HG02970 (cell line): ENCODE data around the gene EBPL.
"Not testable (repeated sequence)": the region's sequence is repeated elsewhere in the genome, so short reads cannot be mapped to it uniquely, and the experiment has no call there.

ENCODE experiments used
- ATAC-seq: cut with Tn5 transposase; IDR thresholded peaks from one replicate; pipeline ENCODE4 v1.9.1; 2021; ENCODE audit warnings: mild to moderate bottlenecking, moderate library complexity, moderate number of reproducible peaks; ENCODE audit not compliant: unreplicated experiment, low FRiP score

The EBPL gene

DNA sequence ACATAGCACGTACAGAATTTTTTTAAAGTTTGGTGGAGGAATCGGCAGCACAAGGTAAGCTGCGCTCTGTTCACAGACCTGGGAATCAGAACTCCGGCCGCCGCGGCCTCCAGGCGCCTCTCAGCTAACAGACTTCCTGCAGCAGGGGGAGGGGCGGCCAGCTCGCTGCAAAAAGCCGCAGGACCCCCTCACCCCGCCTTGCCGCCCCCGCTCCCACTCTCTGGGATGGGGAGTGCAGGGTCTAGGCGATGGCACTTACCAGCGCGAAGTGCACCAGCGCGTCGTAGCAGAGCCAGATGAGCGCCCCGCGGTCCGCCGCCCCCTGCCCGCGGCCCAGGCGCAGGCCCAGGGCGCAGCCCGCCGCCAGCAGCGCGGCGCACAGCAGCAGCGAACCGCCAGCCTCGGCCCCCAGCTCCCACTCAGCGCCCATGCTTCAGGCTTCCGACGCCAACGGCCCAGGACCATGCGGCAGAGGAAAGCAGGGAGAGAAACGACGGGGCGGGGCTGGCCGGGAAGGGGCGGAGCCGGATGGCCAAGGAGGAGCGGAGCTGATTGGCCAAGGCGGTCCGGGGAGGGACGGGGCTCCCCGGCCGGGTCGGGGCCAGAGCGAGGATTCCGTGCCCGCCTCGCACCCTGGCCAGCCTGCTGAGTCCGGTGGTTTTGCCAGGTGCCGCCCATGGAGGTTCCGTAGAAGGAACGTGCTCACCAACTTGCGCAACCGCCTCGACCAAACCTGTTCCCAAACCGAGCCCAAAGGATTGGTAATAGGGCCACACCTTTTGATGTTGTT lies at the start of gene EBPL:
Gene EBPL, minus strand, starts transcription at position 492 of the 790 bp plus-strand sequence. Its CDS starts 62 bp downstream, at position 430.
- ATAC-seq = peak; percentile 93

DNA sequence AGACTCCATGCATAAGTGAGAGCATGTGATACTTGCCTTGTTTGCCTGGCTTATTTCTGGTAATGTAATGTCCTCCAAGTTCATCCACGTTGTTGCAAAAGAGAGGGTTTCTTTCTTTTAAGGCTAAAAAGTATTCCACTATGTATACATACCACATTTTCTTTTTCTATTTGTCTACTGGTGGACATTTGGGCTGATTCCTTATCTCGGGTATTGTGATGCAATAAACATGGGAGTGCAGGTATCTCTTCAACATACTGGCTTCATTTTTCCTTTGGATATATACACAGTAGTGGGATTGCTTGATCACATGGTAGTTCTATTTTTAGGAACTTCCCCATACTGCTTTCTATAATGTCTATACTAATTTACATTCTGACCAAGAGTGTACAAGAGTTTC lies 49.6 kb upstream of the EBPL start:
- ATAC-seq = no peak

DNA sequence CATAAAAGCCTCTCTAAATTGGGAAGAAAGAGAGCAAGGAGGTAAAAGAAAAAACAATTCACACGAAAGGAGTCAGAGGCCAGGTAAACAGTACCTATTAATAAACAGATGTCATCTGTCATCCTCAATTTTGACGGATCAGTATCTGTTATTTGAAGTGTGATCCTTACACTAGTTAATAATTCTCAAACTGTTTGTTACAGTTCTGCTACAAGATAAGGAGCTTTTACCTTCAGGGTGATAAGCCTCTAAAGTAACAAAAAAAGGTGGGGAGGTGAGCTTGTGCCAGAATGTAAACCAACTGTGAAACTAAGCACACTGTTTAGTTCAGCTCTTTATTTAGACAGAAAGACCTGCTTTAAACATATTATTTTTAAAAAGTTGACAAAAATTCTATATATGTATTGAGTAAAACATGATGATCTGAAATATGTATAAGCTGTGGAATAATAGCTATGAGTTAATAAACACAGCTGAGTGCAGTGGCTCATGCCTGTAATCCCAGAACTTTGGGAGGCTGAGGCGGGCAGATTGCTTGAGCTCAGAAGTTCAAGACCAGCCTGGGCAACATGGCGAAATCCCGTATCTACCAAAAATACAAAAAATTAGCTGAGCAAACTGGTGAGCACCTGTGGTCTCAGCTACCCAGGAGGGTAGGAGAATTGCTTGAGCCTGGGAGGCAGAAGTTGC lies 48.4 kb upstream of the EBPL start:
- no peak for ATAC-seq

DNA sequence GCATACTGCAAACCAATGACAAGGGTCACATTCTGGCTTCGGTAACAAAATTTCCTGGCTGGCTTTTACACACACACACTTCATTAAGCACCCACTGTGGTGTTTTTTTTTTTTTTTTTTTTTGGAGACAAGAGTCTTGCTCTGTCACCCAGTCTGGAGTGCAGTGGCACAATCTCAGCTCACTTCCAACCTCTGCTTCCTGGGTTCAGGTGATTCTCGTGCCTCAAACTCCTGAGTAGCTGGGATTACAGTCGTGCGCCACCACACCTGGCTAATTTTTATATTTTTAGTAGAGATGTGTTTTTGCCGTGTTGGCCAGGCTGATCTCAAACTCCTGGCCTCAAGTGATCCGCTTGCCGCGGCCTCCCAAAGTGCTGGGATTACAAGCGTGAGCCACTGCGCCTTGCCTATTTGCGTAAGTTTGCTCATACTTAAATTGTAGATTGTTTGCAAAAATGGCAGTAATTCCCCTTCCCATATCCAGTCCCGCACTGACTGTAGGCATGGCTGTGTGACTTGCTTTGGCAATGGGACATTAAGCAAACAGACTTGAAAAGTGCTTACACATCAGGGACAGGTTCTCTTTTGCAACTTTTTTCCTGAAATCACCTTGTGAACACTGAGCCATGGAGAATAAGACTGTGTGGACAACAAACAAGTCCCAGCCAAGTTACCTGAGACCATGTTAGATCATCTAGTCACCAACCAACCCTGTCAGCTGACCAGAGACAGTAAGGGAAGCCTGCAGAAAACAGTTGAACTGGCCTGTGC lies 42.1 kb upstream of the EBPL start:
- ATAC-seq = no peak

DNA sequence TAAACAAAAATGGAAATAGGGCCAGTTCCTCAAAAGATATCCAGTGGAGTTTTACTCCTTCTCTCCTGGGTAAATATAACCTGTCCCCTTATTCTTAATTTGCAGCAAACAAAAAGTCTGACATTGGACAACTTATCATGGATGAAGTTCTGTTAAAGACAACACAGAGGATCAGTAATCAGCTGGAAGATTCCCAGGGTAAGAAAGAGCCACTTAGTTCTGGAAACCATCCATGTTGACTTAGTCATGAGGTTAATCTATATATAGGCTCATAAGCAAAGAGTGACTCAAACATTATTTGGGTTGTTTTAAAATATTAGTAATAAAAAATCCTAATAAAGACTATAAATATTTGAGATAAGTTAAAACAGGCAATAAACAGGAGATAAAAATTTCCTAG lies 40.5 kb upstream of the EBPL start:
- no peak for ATAC-seq

DNA sequence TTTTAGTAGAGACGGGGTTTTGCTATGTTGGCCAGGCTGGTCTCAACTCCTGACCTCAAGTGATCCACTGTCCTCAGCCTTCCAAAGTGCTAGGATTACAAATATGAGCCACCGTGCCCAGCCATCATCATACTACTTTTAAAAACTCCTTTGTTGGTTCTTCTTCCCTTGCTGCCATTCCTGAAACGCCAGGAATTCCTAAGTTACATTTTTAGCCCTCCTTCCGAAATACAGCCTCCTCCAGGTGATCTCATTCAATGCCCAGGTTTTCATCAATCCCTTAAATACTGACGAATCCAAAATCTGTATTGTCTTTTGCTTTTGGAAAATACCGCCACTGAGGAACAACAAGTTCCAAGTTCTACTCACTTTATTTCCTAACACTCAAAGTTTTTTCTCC lies 25.3 kb upstream of the EBPL start:
- ATAC-seq = no peak

DNA sequence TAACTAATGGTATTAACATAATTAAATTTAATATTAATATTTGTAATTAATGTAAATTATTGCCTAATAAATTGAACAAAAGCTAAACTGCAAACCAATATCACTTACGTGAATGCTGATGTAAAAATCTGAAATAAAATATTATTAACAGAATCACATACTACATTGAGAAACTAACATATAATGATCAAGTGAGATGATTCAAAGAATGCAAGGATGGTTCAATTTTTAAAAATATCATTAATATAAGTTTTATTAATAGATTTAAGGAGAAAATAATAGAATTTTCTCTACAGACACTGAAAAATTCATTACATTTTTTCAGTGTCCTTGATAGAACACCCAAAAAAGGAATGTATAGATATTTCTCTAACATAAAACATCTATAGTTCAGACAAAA lies 23.5 kb upstream of the EBPL start:
- ATAC-seq = no peak

DNA sequence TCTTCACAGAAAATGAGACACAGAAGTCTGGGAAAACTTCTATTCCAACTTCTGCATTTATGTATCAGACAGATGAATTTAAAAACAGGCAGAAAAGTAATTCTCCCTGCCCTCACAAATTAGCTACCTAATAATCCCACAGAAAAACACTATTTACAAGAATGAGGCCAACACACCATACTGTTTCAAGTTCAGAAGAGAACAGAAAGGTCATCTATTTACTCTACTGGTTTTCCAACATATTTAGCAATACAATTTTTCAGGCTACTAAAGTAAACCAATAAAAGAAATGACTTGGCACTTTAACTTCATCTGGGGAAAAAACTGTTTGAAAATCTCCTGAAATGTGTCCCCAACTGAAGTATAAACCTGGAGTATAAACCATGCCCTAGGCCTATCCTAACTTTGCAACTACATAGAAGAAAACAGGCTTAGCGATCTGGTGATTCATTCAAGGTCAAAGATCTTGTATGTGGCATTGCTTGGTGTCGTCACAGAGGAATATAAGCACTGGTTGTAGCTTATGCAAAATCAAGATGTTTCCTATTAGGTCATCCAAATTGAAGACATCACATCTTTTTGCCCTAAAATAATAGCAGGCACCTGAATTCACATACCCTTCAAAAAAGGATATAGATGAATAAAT lies 20.1 kb upstream of the EBPL start:
- ATAC-seq = no peak

DNA sequence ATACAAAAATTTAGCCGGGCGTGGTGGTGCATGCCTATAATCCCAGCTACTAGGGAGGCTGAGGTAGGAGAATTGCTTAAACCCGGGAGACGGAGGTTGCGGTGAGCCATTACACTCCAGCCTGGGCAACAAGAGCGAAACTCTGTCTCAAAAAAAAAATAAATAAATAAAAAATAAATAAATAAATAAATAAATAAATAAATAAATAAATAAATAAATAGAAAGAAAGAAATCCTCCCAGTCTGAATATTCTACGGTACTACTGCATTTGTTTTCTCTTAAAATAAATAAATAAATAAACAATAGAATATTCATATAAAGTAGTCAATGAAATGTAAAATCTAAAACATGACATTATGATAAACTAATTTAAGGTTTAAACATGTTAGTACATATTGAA lies 13.0 kb upstream of the EBPL start:
- ATAC-seq = not testable (repeated sequence)

DNA sequence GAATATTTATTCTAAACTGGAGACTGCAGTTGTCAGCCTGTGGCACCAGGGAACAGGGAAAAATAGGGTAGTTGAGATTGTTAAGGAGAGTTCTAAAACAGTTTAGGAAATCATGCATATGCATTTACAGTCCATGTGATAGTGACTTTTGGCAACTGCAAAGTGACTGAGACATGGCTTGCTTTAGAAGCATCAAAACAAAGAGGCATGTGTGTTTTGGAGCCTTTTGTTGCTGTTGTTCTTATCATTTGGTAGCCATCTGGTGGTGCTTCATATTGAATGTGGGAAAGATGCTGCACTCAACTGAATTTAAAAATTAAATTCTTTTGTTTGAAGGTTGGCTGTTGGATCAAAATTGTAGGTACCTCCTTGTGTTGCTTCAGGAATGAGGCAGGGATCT lies 10.2 kb upstream of the EBPL start:
- ATAC-seq = no peak

DNA sequence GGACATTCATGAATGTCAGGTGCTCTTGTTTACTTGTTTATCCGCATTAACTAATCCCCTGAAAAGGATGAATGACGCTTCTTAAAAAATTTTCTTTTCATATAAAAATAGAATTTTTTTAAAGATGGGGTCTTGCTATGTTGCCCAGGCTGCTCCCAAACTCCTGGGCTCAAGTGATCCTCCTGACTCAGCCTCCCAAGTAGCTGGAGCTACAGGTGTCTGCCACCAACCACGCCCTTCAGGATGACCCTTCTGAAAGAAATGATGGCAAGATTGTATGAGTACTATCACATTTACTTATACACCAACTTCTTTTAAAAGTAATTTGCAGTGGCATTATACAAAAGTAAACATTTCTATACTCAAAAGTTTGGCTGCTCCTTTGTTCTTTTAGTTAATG lies 6.2 kb upstream of the EBPL start:
- no peak for ATAC-seq

DNA sequence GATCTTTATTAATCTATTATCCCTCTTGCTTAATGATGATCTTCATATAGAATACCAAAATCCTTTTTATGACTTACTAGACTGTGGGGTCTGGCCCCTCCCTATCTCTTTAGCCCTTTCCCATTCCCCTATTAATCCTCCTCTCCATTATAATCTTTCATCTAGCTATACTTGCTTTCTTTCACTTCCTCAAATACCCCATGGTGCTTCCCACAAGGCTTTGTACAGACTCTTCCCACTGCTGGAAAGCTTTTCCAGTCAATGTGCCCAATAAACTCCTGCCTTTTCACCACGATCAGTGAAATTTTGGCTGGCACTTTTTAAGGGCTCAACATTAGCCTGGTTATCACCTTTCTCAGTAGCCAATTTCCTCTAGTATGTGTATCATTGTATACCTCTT lies 3.2 kb upstream of the EBPL start:
- ATAC-seq = no peak

DNA sequence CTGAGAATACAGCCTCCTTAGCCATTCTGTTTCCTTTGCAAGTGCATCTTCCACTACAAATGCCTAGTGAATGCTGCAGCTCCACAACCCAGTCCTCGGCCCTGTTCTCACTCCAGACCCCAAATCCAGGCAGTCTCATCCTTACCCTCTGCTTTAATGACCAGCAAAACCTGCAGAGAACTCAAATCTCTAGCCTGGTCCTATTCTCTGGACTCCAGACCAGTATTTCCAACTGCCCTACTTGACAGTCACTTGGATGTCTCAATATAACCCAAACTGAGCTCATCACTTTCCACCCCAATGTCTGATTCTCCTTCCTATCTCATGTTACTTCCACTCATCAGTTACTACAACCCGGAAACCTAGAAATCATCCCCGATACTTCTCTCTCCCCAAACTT lies 2.6 kb upstream of the EBPL start:
- ATAC-seq = no peak

DNA sequence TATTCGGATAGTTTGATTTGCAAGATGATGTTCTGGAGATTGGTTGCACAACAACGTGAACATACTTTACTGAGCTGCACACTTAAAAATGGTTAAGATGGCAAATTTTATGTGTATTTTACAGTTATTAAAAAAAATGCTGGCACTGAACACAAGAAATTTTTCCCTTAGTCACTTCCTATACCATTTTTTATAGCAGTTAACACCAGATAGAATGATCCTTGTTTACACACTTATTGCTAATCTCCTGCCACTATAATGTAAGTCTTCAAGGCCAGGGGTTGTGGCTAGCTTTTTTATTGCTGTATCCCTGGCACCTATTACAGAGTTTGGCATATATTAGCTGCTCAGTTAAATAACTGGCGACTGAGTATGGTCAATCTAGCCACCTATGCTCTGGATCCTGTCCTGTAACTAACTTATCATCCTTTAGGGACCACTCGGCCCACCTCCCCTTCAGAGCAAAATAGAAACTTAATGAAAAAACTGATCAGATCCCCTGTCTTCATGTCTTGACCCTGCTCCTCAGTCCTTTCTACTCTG lies 2.0 kb upstream of the EBPL start:
- ATAC-seq = no peak

DNA sequence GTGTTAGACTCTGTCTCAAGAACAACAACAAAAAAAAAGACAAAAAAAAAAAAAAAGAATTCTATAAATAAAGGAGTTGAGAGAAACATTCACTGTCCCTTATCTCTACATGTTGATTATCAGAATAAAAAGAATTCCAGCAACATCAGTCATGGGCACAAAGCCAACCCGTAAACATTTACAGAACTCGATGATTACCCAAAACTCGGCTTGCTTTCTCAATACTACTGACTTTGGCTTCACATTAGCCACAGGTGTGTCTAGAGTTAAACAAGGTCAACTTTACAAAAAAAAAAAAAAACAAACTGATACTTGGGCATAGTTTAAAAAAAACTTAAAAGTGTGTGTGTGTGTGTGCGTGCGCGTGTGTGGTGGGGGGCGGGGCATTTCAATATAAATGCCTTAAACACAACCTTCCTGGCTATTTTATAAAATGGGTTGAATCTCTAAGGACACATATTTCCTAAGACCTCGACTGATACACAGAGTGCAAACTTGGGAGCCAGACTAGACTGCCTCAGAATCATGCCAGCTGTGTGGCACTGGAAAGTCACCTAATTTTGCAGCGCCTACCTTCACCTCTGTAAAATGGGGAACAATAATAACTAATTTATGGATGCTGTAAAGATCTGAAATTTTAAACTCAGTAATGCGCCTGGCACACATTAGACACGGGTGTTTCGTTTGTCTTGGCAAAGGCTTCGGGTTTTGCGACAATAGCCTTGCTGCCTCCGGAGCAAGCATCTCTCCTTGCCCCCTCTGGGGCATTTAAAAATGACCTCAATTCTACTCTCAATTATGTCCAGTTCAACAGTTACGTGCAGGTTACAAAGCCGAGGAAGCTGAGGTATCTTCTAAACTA lies 922 bp downstream of the EBPL start:
- ATAC-seq = peak; percentile 6

DNA sequence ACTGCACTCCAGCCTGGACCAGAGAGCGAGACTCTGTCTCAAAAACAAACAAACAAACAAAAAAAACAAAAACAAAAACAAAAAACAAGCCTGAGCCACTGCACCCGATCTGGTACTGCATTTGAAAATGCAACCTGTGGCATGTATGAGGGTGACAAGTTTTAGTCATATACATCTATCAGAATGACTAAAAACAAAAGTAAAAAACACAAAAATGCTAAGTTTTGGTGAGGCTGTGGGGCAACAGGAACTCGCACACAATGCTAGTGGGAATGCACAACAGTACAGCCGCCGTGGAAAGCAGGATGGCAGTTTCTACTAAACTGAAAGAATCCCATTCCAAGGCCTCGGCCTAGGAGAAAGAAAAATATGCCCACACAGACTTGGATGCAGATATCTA lies 7.8 kb downstream of the EBPL start:
- no peak for ATAC-seq

DNA sequence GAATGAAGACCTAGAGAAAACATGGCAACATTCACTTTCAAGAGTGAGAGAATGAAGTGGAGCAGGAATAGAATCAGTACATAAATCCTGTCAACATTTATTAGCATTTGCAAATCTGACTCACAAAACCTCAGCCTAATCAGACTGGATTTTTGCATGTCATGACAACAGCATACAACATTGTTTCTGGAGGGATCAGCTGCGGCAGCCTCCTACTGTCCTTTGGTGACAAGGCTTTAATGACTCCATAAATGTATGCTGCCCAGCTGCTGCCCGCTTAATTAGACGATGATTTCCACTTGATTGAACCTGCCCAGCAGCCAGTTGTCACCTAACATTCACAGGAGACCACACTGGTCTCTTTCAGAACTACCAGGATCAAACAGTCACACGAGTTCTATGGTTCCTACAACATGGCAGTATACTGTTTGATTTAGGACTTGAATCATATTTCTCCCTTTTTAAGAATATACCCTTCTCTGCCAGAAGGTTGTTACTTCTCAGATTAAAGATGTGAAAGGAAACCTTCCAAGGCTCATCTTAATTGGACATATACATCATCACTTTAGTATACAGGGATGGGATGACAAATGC lies 9.3 kb downstream of the EBPL start:
- ATAC-seq = no peak

DNA sequence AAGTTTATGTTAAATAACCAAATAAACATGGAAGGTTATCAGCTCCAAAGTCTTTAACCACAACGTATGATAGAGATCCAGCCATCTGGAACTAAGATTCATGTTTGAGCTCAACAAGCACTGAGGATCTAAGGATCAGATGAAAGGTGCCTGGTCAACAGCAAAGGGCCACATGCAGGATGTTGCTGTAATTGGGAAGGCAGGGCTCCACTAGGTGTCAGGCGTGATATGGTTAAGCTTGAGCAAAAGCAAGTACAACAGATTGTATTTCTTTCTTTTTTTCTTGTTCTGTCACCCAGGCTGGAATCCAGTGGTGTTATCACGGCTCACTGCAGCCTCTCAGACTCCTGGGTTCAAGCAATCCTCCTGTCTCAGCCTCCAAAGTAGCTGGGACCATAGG lies 12.0 kb downstream of the EBPL start:
- no peak for ATAC-seq

DNA sequence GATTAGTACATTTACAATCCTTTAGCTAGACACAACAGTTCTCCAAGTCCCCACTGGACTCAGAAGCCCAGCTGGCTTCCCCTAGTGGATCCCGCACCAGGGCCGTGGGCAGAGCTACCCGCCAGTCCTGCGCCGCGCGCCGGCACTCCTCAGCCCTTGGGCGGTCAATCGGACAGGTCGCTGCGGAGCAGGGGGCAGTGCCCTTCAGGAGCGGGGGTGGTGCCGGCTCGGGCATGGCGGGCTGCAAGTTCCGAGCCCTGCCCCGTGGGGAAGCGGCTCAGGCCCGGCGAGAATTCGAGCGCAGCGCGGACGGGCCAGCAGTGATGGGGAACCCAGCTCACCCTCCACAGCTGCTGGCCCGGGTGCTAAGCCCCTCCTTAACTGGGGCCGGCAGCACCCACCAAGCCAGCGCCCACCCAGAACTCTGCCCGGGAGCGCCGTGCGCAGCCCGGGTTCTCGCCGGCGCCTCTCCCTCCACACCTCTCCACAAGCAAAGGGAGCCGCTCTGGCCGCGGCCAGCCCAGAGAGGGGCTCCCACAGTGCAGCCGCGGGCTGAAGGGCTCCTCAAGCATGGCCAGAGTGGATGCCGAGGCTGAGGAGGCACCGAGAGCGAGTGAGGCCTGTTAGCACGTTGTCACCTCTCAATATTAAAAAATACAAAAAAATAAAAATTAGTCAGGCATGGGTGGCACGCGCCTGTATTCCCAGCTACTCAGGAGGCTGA lies 12.9 kb downstream of the EBPL start:
- no peak for ATAC-seq
